ENCODE results near the gene KDM1A.

KDM1A gene

DNA sequence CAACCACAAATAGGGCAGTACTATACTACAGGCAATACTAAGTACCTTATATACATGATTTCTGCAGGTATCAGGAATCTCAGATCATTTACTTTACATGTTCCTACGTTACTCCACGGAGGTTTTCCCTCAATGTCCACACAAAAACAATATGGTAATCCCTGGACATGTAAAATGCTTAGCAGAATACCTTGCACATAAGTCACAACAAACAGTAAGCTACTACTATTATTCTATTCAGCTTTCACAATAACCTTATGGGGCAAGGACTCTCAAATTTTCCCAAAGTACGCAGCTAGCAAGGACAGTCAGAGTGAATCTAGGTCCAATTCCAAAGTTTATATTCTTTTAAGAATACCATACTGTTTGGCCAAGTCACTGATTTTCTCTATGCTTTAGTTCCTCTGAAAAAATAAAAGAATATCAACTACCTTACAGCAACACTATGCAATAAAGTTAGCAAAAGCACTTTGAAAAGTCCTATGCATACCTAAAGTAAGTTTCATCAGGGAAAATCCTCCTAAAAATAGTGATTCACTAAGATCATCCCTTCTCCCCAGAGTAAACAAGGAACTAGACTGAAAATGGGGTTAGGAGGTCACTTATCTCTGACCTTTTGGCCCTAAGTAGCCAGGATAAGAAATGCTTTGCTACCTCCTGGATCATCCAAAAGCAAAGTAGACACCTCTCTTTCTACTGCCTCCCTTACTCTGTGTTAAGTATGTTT, 82.0 kb downstream of the KDM1A start:
- no peak for DNase-seq (ENCODE audit: extremely low spot score)
- CTCF ChIA-PET = interaction anchor here (2.1 to 5.7 kb wide), 2 partner anchors 78 to 83 kb away, joined by 7 to 118 read pairs; no protein-coding TSS in a partner anchor
- TF ChIP-seq ELF4 (IDR thresholded peaks at IDR 0.05) = no peak
- no peak for TF ChIP-seq FOXM1 (IDR thresholded peaks at IDR 0.05; ENCODE audit: borderline replicate concordance)
- no peak for TF ChIP-seq L3MBTL2 (conservative IDR thresholded peaks at IDR 0.05)
- no peak for TF ChIP-seq HDGF (IDR thresholded peaks at IDR 0.05; ENCODE audit: borderline replicate concordance)
- no peak for TF ChIP-seq FOXK2 (IDR thresholded peaks at IDR 0.05)
- no peak for TF ChIP-seq ARNT (IDR thresholded peaks at IDR 0.05)
- TF ChIP-seq ZNF384 (IDR thresholded peaks at IDR 0.05) = no peak
- no peak for TF ChIP-seq BHLHE40 (IDR thresholded peaks at IDR 0.05; ENCODE audit: borderline replicate concordance)
- TF ChIP-seq LEF1 (IDR thresholded peaks at IDR 0.05; ENCODE audit: borderline replicate concordance) = no peak
- no peak for TF ChIP-seq TARDBP (IDR thresholded peaks at IDR 0.05)
- TF ChIP-seq CTBP1 (IDR thresholded peaks at IDR 0.05; ENCODE audit: borderline replicate concordance) = no peak
- no peak for TF ChIP-seq NFRKB (IDR thresholded peaks at IDR 0.05)
- no peak for TF ChIP-seq SP1 (IDR thresholded peaks at IDR 0.05)
- TF ChIP-seq, protein P1, sequence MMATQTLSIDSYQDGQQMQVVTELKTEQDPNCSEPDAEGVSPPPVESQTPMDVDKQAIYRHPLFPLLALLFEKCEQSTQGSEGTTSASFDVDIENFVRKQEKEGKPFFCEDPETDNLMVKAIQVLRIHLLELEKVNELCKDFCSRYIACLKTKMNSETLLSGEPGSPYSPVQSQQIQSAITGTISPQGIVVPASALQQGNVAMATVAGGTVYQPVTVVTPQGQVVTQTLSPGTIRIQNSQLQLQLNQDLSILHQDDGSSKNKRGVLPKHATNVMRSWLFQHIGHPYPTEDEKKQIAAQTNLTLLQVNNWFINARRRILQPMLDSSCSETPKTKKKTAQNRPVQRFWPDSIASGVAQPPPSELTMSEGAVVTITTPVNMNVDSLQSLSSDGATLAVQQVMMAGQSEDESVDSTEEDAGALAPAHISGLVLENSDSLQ (IDR thresholded peaks at IDR 0.05) = no peak
- TF ChIP-seq SUZ12 (IDR thresholded peaks at IDR 0.05) = no peak
- no peak for TF ChIP-seq FOXA1 (IDR thresholded peaks at IDR 0.05)
- POLR2A ChIA-PET = interaction anchor here (2.8 kb wide), 1 partner anchor 83 kb away, joined by 14 read pairs; no protein-coding TSS in a partner anchor

DNA sequence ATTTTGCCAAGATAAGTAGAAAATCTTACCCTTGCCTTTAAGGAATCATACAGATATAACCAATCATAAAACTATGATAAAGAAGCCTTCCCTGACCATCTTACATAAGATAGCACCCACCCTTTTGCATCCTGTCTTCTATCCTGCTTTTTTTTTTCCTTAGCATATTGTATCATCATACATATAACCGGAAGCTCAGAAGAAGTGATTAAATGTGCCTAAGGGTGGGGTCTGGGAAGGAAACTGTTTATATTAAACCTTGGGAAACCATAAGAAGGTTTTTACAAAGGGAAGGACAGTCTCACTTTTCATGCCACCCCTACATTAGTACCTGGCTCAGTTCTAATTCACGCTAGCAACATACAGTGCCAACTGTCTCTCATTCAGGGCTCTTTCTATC, 82.6 kb downstream of the KDM1A start:
- DNase-seq (ENCODE audit: extremely low spot score) = no peak
- ChIA-PET CTCF (interaction anchor here (2.1 to 5.7 kb wide), 2 partner anchors 77 to 82 kb away, joined by 7 to 118 read pairs; no protein-coding TSS in a partner anchor), POLR2A (no interaction called here)
- TF ChIP-seq NFRKB (IDR thresholded peaks at IDR 0.05) (no peak), ELF4 (IDR thresholded peaks at IDR 0.05) (no peak), CTBP1 (IDR thresholded peaks at IDR 0.05; ENCODE audit: borderline replicate concordance) (no peak), ZNF384 (IDR thresholded peaks at IDR 0.05) (no peak), HDGF (IDR thresholded peaks at IDR 0.05; ENCODE audit: borderline replicate concordance) (no peak), L3MBTL2 (conservative IDR thresholded peaks at IDR 0.05) (no peak), SP1 (IDR thresholded peaks at IDR 0.05) (no peak)

DNA sequence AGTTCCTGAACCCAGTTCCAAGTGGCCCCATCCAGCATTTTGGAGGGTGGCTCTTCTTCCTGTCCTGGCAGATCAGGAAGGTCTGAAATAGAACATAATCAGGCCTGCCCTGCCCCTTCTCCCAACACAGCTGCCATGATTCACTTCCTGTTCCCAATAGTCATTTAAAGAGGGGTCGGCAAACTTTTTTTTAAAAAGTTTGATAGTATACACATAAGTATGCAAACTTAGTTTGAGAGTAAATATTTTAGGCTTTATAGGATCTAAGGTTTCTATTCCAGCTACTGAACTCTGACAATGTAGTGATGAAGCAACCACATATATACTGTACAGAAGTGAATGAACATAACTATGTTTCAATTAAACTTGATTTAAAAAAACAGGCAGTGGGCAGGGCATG, 83.0 kb downstream of the KDM1A start:
- ChIA-PET POLR2A (no interaction called here), CTCF (interaction anchor here (2.1 to 5.7 kb wide), 2 partner anchors 77 to 82 kb away, joined by 7 to 118 read pairs; no protein-coding TSS in a partner anchor)
- DNase-seq (ENCODE audit: extremely low spot score) = no peak
- TF ChIP-seq TARDBP (IDR thresholded peaks at IDR 0.05) (no peak), ZNF384 (IDR thresholded peaks at IDR 0.05) (no peak), L3MBTL2 (conservative IDR thresholded peaks at IDR 0.05) (no peak), HDGF (IDR thresholded peaks at IDR 0.05; ENCODE audit: borderline replicate concordance) (no peak)

DNA sequence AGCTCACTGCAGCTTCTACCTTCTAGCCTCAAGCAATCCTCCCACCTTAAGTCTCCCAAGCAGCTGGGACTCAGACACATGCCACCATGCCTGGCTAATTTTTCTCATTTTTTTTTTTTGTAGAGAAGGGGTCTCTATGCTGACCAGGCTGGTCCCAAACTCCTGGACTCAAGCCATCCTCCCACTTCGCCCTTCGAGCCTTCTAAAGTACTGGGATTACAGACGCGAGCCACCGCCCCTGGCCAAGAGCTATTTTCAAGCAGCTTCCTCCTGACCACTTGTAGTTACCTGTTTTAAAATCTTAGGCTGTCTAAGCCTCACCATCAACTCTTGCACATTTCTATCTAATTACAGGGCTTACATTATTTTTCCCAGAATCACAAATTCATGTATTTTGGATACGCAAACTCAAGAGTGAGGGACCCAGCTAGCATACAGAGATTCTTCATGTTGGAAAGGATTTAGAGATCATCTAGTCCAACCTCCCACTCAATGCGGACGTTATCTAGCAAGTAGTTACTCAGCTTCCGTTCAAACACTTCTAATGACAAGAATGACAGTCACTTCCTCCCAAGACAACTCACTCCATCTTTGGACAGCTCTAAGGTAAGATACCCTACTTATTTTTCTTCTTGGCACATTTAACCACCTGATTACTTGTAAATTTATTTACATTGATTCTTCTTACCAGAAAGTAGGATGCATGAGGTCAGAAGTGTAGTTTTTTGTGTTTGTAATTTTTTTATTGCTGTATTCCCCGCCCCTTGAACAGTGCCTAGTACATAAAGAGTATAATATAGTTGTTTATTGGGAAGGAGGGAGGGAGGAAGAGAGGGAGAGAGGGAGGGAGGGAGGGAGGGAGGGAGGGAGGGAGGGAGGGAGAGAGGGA, 84.0 kb downstream of the KDM1A start:
- ChIA-PET CTCF (interaction anchor here (5.7 kb wide), 1 partner anchor 81 kb away, joined by 118 read pairs; no protein-coding TSS in a partner anchor), POLR2A (interaction anchor here (0.9 kb wide), 1 partner anchor 36 kb away, joined by 3 read pairs; no protein-coding TSS in a partner anchor)
- no peak for DNase-seq (ENCODE audit: extremely low spot score)
- TF ChIP-seq FOXK2 (IDR thresholded peaks at IDR 0.05) = no peak
- TF ChIP-seq CTBP1 (IDR thresholded peaks at IDR 0.05; ENCODE audit: borderline replicate concordance) = no peak
- TF ChIP-seq TARDBP (IDR thresholded peaks at IDR 0.05) = no peak
- TF ChIP-seq ELF4 (IDR thresholded peaks at IDR 0.05) = no peak
- TF ChIP-seq SUZ12 (IDR thresholded peaks at IDR 0.05) = no peak

DNA sequence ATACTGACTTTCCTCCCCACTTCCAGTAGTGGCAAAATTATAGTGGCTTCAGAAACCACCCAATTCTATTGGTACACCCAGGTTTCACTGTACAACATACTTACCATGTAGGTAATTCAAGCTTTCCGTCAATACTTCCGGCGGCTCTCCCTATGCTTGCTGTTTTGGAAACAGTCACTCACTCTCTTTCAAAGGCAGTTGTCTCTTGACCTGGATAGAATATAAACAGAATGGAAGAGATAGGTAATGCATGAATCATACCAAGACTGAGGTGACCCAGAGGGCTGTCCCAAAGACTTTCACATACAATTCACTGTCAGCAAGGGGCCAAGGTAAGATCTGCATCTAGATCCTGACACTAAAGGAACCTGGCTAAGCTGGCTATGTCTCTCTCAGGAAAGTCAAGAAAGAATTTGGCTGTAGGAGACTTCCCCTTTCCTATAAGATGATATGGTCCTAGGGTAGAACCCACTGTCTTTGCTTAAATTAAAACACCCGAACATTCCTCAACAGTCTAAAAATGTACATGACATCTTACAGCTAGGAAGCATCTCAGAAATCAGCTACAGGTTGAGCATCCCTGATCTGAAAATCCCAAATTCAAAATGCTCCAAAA, 89.8 kb downstream of the KDM1A start:
- no peak for TF ChIP-seq TARDBP (IDR thresholded peaks at IDR 0.05)
- ChIA-PET CTCF (interaction anchor here (1.0 to 2.3 kb wide), 2 partner anchors 9 to 75 kb away, joined by 3 to 13 read pairs; no protein-coding TSS in a partner anchor), POLR2A (no interaction called here)
- no peak for DNase-seq (ENCODE audit: extremely low spot score)

DNA sequence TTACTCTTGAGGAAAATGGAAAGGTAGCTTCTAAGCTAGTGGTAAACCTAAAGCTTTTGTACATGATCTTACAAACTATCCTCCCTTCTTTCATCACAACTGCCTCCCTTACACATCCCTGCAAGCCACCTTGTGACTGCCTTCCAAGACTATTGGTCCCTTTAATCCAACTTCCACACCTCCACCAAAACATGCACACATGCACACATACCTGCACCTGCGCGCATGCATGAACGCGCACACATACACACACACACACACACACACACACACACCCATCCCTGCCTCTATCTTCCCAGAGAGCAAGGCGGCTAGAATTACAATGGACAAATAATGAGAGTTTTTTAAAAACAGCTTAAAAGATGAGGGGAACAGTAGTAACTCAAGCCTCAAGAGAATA, 91.1 kb downstream of the KDM1A start:
- TF ChIP-seq, protein P1 (IDR thresholded peaks at IDR 0.05) = no peak
- DNase-seq (ENCODE audit: extremely low spot score) = no peak
- ChIA-PET POLR2A (interaction anchor here (3.2 kb wide), 1 partner anchor 59 kb away, joined by 10 read pairs; the partner anchor contains the start of gene LUZP1), CTCF (interaction anchor here (0.6 to 2.3 kb wide), 2 partner anchors 11 to 131 kb away, joined by 3 to 13 read pairs; no protein-coding TSS in a partner anchor)
